Testis (tissue), 3 donors: ENCODE data around the gene VPS37B. TPM values are rescaled to one million over a fixed set of nuclear protein-coding genes. Genes with fewer than 3 reads are reported as not detected.

Experiments used
- DNase-seq: peaks from one replicate; pipeline ENCODE4 v3.0.0-alpha.2; 2019
- H3K27ac ChIP-seq, 2 donors: fragments of 200-600 bp; sonication (generic); one replicate each; pipeline ENCODE4 v1.5.1; 2019
- H3K27me3 ChIP-seq: fragments of 200-600 bp; sonication (generic); one replicate; pipeline ENCODE4 v1.5.1; 2019
- H3K36me3 ChIP-seq: fragments of 200-600 bp; sonication (generic); one replicate; pipeline ENCODE4 v1.5.1; 2017; ENCODE audit warnings: low read depth; ENCODE audit errors: missing control alignments
- H3K4me1 ChIP-seq: fragments of 200-600 bp; sonication (generic); one replicate; pipeline ENCODE4 v1.5.1; 2019
- H3K4me3 ChIP-seq, 2 donors: fragments of 200-600 bp; sonication (generic); one replicate each; pipeline ENCODE4 v1.5.1; 2017 to 2019
- H3K9me3 ChIP-seq: fragments of 200-600 bp; sonication (generic); one replicate; pipeline ENCODE4 v1.5.1; 2017
- POLR2A ChIP-seq: fragments of 450-650 bp; IDR thresholded peaks from one replicate; pipeline ENCODE4 v1.6.1; 2017; ENCODE audit warnings: antibody characterized with exemption, mild to moderate bottlenecking, moderate library complexity
- WGBS, 2 donors: methylation state at CpG; one replicate each; pipeline ENCODE4 v1.1.5; 2018; 5-methylcytosine and 5-hydroxymethylcytosine counted together
- intact Hi-C: fragments of 100-400 bp; cut with DNase I; formaldehyde crosslinking; loops from one replicate; pipeline ENCODE4 v1.15.1; 2023; ENCODE audit warnings: low total_unique reads
- polyA plus RNA-seq: library from polyadenylated mRNA; stranded (reverse); fragments of 350-450 nt; fragmentation: Illumina TruSeq; extraction: RNeasy Lipid Tissue Mini Kit (QIAGEN cat#74804); gene quantifications from one replicate; pipeline ENCODE4 v1.2.3, GENCODE V29; 2014; ENCODE audit warnings: low read depth, low replicate concordance; ENCODE audit not compliant: insufficient read depth
- total RNA-seq, 2 donors: library from RNA; depleted of rRNA; stranded (reverse); fragments of >200 nt; gene quantifications; one replicate each; pipeline ENCODE4 v1.2.3, GENCODE V29; 2016
- TF ChIP-seq, protein P1 (sequence below), 3 experiments: fragments of 450-650 bp in 2 of 3; fragments of 200-600 bp in 1 of 3; sonication (generic) in 1 of 3; IDR thresholded peaks; one replicate each; pipeline ENCODE4 v1.5.1; 2016 to 2019; ENCODE audit warnings: antibody characterized with exemption in 3 of 3, mild to moderate bottlenecking in 2 of 3, moderate library complexity in 1 of 3

The VPS37B gene
- total and polyA plus RNA-seq, 3 donors from 2014 or later, result 38.0 to 90.1 (median 75.8) TPM

DNA sequence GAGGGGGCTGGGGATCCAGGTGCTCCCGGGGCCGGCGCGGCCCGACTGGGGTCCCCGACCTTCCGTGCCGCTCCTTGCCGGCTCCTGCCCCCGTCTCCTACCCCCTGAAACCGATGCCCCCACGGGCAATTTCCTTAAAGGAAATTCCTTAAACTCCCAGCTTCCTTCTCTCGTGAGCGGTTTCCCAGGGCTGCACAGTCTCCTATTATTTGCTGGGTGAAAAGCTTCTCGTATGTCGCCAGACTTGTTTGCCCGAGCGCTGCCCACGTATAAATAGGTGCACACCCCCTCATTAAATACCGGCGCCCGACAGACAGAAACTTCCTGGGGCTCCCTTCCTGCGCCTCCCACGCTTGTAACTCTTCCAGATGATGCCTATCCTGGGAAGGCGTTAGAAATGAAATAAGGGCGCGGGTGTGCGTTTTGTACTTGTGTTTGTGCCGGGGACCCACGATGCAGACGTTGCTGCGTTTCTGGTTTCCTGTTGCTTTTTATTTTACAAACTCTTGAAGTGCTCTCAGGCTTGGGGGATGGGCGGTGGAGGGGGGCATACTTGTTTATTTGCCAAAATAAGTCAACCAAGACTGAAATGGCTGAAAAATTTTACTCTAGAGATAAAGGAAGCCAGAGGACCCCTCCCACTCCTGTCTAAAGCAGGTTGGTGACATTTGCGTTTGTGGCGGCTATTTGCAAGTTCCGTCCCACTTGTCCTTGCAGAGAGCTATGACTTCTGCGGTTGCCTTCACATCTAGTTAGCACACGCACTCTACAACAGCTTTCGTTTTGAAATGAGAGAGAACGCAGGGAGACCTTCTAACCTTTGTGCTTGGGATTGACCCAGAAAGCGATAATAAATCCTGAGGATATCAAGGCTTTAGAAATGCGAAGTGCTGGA is 59.6 kb downstream of the VPS37B start:
- Histone ChIP-seq H3K9me3 (no peaks in the 10 kb centered on the region), H3K36me3 (no peaks in the 10 kb centered on the region), H3K27me3 (no peaks in the 10 kb centered on the region), H3K27ac (peak overlapping the region in 1 of 2 donors; percentile 44), H3K4me3 (peak overlapping the region; percentile 57 to 68), H3K4me1 (peaks cover 9% of the 10 kb centered on the region)
- no peak for DNase-seq
- intact Hi-C loops, result no loop called here
- 1 to 2% methylated on average over 39 of the region's 42 CpGs for WGBS, 2 donors
- TF ChIP-seq, protein P1, sequence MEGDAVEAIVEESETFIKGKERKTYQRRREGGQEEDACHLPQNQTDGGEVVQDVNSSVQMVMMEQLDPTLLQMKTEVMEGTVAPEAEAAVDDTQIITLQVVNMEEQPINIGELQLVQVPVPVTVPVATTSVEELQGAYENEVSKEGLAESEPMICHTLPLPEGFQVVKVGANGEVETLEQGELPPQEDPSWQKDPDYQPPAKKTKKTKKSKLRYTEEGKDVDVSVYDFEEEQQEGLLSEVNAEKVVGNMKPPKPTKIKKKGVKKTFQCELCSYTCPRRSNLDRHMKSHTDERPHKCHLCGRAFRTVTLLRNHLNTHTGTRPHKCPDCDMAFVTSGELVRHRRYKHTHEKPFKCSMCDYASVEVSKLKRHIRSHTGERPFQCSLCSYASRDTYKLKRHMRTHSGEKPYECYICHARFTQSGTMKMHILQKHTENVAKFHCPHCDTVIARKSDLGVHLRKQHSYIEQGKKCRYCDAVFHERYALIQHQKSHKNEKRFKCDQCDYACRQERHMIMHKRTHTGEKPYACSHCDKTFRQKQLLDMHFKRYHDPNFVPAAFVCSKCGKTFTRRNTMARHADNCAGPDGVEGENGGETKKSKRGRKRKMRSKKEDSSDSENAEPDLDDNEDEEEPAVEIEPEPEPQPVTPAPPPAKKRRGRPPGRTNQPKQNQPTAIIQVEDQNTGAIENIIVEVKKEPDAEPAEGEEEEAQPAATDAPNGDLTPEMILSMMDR (IDR thresholded peaks at IDR 0.05), result no peak
- TF ChIP-seq POLR2A, result no peak

DNA sequence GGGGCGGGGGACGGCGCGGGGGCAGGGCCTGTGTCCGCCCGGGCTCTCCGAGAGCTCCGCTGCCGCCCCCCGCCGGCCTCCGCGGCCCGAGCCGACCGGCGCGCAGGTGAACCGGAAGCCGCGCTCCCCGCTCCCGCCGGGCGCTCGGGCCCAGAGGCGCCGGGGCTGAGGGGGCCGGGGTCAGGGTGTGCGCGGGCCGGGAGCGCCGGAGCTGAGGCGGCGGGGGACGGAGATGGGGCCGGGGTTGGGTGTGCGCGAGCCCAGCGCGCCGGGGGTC is 60.2 kb downstream of the VPS37B start:
- no peaks in the 10 kb centered on the region for H3K27me3 ChIP-seq
- H3K9me3 ChIP-seq, result no peaks in the 10 kb centered on the region
- H3K36me3 ChIP-seq, result no peaks in the 10 kb centered on the region
- intact Hi-C loops, result no loop called here
- DNase-seq, result no peak
- H3K27ac ChIP-seq, result peak overlapping the region in 1 of 2 donors; percentile 44
- WGBS, 2 donors, result 0% methylated on average over 31 of the region's 43 CpGs; no CpG with 5 or more reads in 1 of the 2 donors
- TF ChIP-seq, protein P1 (IDR thresholded peaks at IDR 0.05), result no peak
- no peak for TF ChIP-seq POLR2A
- peaks cover 9% of the 10 kb centered on the region for H3K4me1 ChIP-seq
- peak overlapping the region; percentile 57 to 68 for H3K4me3 ChIP-seq

DNA sequence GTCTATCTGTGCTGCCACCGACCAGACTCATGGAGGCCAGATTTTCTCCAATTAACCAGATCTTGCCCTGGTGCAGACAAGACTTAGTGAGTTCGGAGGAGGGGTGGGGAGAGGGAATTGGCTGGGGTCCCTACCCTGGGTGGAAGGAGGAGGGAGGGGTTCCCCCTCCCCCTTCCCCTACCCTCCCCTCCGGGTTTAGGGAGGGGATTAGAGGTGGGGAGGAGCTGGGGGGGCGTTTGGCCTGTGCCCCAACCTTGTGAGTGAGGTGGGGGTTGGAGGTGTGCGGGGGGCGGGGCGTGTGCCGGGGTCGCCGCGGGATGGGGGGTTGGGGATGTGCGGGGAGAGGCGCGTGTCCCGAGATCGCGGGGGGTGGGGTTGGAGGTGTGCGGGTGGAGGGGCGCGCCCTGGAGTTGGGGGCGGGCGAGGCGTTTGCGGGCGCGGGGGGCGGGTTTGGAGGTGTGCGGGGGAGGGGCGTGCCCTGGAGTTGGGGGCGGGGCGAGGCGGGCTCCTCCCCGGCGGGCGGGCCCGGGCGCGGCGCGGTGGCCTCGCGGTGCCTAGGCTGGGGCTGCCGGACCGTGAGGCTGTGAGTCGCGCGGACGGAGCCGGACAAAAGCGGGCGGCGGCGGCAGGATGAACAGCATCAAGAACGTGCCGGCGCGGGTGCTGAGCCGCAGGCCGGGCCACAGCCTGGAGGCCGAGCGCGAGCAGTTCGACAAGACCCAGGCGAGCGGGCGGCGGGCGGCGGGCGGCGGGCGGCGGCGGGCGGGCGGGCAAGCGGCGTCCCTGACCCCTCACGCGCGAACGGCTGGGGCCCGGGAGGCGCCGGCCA is 60.8 kb downstream of the VPS37B start, which contains the start of gene HIP1R:
TSS of gene HIP1R (plus strand) at position 537 of the 829 bp plus-strand sequence. CDS start at position 631, 94 bp downstream.
- H3K36me3 ChIP-seq, result no peaks in the 10 kb centered on the region
- TF ChIP-seq POLR2A, result no peak
- TF ChIP-seq, protein P1 (IDR thresholded peaks at IDR 0.05), result no peak
- WGBS, 2 donors, result 0 to 1% methylated on average over 3 to 28 of the region's 85 CpGs
- no peaks in the 10 kb centered on the region for H3K27me3 ChIP-seq
- peak; percentile 55 for DNase-seq
- peak within 1 kb of the TSS; percentile 57 to 68 for H3K4me3 ChIP-seq
- H3K27ac ChIP-seq, result peak within 1 kb of the TSS in 1 of 2 donors; percentile 68
- intact Hi-C loops, result no loop called here
- no peaks in the 10 kb centered on the region for H3K9me3 ChIP-seq
- peaks cover 9% of the 10 kb centered on the region for H3K4me1 ChIP-seq

DNA sequence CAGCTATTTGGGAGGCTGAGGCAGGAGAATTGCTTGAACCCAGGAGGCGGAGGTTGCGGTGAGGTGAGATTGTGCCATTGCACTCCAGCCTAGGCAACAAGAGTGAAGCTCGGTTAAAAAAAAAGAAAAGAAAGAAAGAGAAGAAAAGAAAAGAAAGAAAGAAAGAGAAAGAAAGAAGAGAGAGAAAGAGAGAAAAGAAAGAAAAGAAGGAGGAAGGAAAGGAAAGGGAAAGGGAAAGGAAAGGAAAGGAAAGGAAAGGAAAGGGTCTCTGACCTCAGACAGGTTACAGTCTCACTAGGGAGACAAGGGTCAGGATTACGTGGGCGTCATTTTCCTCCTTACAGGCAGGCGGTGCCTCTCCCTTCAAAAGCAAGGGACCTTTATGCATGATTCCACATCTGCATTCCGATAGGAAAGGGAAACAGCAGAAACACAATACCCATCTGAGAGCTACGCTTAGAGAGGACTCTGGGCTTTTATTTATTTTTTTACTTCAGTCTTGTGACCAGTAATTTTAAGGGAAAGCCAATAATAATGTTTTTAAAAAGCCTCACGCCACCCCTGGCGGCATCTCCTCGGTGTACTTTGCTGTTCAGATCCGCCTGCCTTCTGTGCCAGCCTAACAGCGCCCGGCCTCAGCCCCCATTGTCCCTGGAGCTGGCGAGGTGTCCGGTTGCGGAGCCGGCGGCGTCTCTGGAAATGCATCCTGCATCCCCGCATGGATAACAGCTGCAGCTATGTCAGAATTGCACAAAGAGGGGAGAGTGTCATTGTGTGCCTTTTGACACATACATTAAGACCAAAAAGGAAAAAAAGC is 61.6 kb downstream of the VPS37B start:
- Histone ChIP-seq H3K36me3 (no peaks in the 10 kb centered on the region), H3K4me1 (peaks cover 9% of the 10 kb centered on the region), H3K27me3 (no peaks in the 10 kb centered on the region), H3K4me3 (peak overlapping the region; percentile 35 to 57), H3K27ac (peak overlapping the region in 1 of 2 donors; percentile 68), H3K9me3 (no peaks in the 10 kb centered on the region)
- no peak for TF ChIP-seq POLR2A
- TF ChIP-seq, protein P1 (IDR thresholded peaks at IDR 0.05), result no peak
- intact Hi-C loops, result no loop called here
- WGBS, 2 donors, result 13 to 14% methylated on average over 21 of the region's 21 CpGs
- DNase-seq, result peak; percentile 58
